Measurements from ENCODE around the gene IGF2BP2.

- TF ChIP-seq CTCF (IDR thresholded peaks at IDR 0.05) (no peak), POLR2AphosphoS5 (IDR thresholded peaks at IDR 0.05) (no peak), EP300 (IDR thresholded peaks at IDR 0.05) (no peak)
Observed at GRCh38 chr3:185846037-185846436, 21.2 kb upstream of the IGF2BP2 start.
